Activated CD4-positive, alpha-beta T cell treated with anti-CD3 and anti-CD28 coated beads for 4 hours (primary cell): ENCODE results near the gene CR1.
"Not testable (repeated sequence)": the region's sequence is repeated elsewhere in the genome, so short reads cannot be mapped to it uniquely, and the experiment has no call there.

ENCODE experiments used
- DNase-seq, 2 donors: peaks; one replicate each; pipeline ENCODE4 v3.0.0-alpha.2; 2020

The CR1 gene

GRCh38 chr1:207591205-207591604 lies 95.2 kb downstream of the CR1 start:
- DNase-seq, result not testable (repeated sequence)

GRCh38 chr1:207594095-207594494 lies 98.1 kb downstream of the CR1 start:
- DNase-seq, result not testable (repeated sequence)

- DNase-seq, result no peak
Observed at GRCh38 chr1:207603777-207604176, 107.8 kb downstream of the CR1 start.

- no peak for DNase-seq
Observed at GRCh38 chr1:207605444-207606361, 109.7 kb downstream of the CR1 start.

- no peak for DNase-seq
Observed at GRCh38 chr1:207606362-207606755, 110.4 kb downstream of the CR1 start.

GRCh38 chr1:207612762-207613161 lies 116.8 kb downstream of the CR1 start:
- no peak for DNase-seq

GRCh38 chr1:207619871-207620542 lies 124.0 kb downstream of the CR1 start:
- DNase-seq, result peak in 1 of 2 donors; percentile 3

- no peak for DNase-seq
Observed at GRCh38 chr1:207620543-207620893, 124.6 kb downstream of the CR1 start.

- not testable (repeated sequence) for DNase-seq
Observed at GRCh38 chr1:207625504-207626071, 129.6 kb downstream of the CR1 start.

GRCh38 chr1:207626972-207627337 lies 131.0 kb downstream of the CR1 start:
- no peak for DNase-seq

GRCh38 chr1:207627496-207627895 lies 131.5 kb downstream of the CR1 start:
- DNase-seq, result no peak

GRCh38 chr1:207628776-207629175 lies 132.8 kb downstream of the CR1 start:
- DNase-seq, result no peak

- no peak for DNase-seq
Observed at GRCh38 chr1:207631137-207631536, 135.2 kb downstream of the CR1 start.

GRCh38 chr1:207633226-207633625 lies 137.3 kb downstream of the CR1 start:
- DNase-seq, result no peak

- DNase-seq, result not testable (repeated sequence)
Observed at GRCh38 chr1:207633699-207634289, 137.8 kb downstream of the CR1 start.

- not testable (repeated sequence) for DNase-seq
Observed at GRCh38 chr1:207634293-207634692, 138.3 kb downstream of the CR1 start.

- not testable (repeated sequence) for DNase-seq
Observed at GRCh38 chr1:207635569-207636186, 139.7 kb downstream of the CR1 start.

GRCh38 chr1:207638487-207639145 lies 142.7 kb downstream of the CR1 start:
- DNase-seq, result not testable (repeated sequence)

- not testable (repeated sequence) for DNase-seq
Observed at GRCh38 chr1:207639362-207639761, 143.4 kb downstream of the CR1 start.

GRCh38 chr1:207644166-207644851 lies 148.4 kb downstream of the CR1 start:
- DNase-seq, result no peak

- DNase-seq, result peak; percentile 60 to 61
Observed at GRCh38 chr1:207644852-207645634, 149.1 kb downstream of the CR1 start, which contains the start of gene CR1L. Gene CR1L (plus strand): TSS chr1:207645133. CDS start chr1:207645234, 101 bp downstream.
